ENCODE data around the gene POR. TPM values are rescaled to one million over a fixed set of nuclear protein-coding genes. Genes with fewer than 3 reads are reported as not detected.

The POR gene
- total RNA-seq, 1 experiment from 2014 or later, result 151 TPM

- no peak for TF ChIP-seq SMAD4 (CRISPR knock-in tag; IDR thresholded peaks at IDR 0.05)
- TF ChIP-seq ELF4 (CRISPR knock-in tag; IDR thresholded peaks at IDR 0.05; ENCODE audit: low read depth), result no peak
- TF ChIP-seq STAT6 (CRISPR knock-in tag; conservative IDR thresholded peaks at IDR 0.05; ENCODE audit: low read depth), result no peak
- no peak for TF ChIP-seq HMGA2 (CRISPR knock-in tag; IDR thresholded peaks at IDR 0.05)
- no peak for TF ChIP-seq MYBL2 (CRISPR knock-in tag; IDR thresholded peaks at IDR 0.05)
- TF ChIP-seq NR1H2 (CRISPR knock-in tag; IDR thresholded peaks at IDR 0.05), result no peak
- no peak for TF ChIP-seq SP1 (CRISPR knock-in tag; conservative IDR thresholded peaks at IDR 0.05)
- TF ChIP-seq ZBTB21 (CRISPR knock-in tag; IDR thresholded peaks at IDR 0.05; ENCODE audit: borderline replicate concordance), result no peak
Observed at GRCh38 chr7:75979759-75980429, 64.9 kb downstream of the POR start (continued).

- Mint-ChIP-seq H3K27me3 (ENCODE audit: low read depth) (no peaks in the 10 kb centered on the region), H3K27ac (peak overlapping the region; percentile 60; the same call in 1 of the 2 replicates), H3K36me3 (peaks cover 8% of the 10 kb centered on the region), H3K4me3 (no peak overlapping the region), H3K4me1 (no peaks in the 10 kb centered on the region), H3K9me3 (no peaks in the 10 kb centered on the region)
- DNase-seq (ENCODE audit: low spot score), result no peak
- ATAC-seq, result no peak
- ChIA-PET POLR2A (no interaction called here), CTCF (no interaction called here)
- TF ChIP-seq MAX (CRISPR knock-in tag; IDR thresholded peaks at IDR 0.05) (no peak), E2F5 (CRISPR knock-in tag; IDR thresholded peaks at IDR 0.05) (no peak), ZSCAN18 (CRISPR knock-in tag; IDR thresholded peaks at IDR 0.05) (no peak), ERG (CRISPR knock-in tag; IDR thresholded peaks at IDR 0.05) (no peak), ZNF512 (CRISPR knock-in tag; IDR thresholded peaks at IDR 0.05; ENCODE audit: borderline replicate concordance) (no peak), RELA (CRISPR knock-in tag; IDR thresholded peaks at IDR 0.05; ENCODE audit: borderline replicate concordance) (no peak), TEAD1 (CRISPR knock-in tag; IDR thresholded peaks at IDR 0.05) (no peak)
Observed at GRCh38 chr7:75980430-75981202, 65.7 kb downstream of the POR start.

Measured in WTC11 (cell line).